Fibroblast of mammary gland (primary cell): Measurements from ENCODE around the gene VWA5B1.

Experiments
- DNase-seq: peaks from one replicate; pipeline ENCODE4 v3.0.0-alpha.2; 2010; ENCODE audit warnings: low read depth
- H3K4me3 ChIP-seq: 2 replicates; pipeline ENCODE4 v1.5.1; 2011; ENCODE audit warnings: low read depth, mild to moderate bottlenecking, low read length, moderate library complexity; ENCODE audit not compliant: control insufficient read depth
- CTCF ChIP-seq: conservative IDR thresholded peaks from 2 replicates; pipeline ENCODE4 v1.5.1; 2011; ENCODE audit warnings: low read depth, low read length, inconsistent platforms; ENCODE audit not compliant: control insufficient read depth, insufficient read depth

Gene VWA5B1

GRCh38 chr1:20362856-20363255 lies 72.2 kb downstream of the VWA5B1 start:
- no peak for TF ChIP-seq CTCF
- DNase-seq, result no peak
- no peak overlapping the region for H3K4me3 ChIP-seq

GRCh38 chr1:20365421-20366055 lies 74.9 kb downstream of the VWA5B1 start:
- no peak for TF ChIP-seq CTCF
- H3K4me3 ChIP-seq, result no peak overlapping the region
- DNase-seq, result no peak

- H3K4me3 ChIP-seq, result no peak overlapping the region
- peak; percentile 41 for DNase-seq
- no peak for TF ChIP-seq CTCF
These were observed 75.4 kb downstream of the VWA5B1 start for GRCh38 chr1:20366056-20366462.

GRCh38 chr1:20366463-20367115 lies 75.9 kb downstream of the VWA5B1 start:
- DNase-seq, result no peak
- H3K4me3 ChIP-seq, result peak overlapping the region; percentile 12
- no peak for TF ChIP-seq CTCF

- peak; percentile 60 for DNase-seq
- TF ChIP-seq CTCF, result peak; percentile 76
These were observed 76.5 kb downstream of the VWA5B1 start for GRCh38 chr1:20367116-20367585.

GRCh38 chr1:20367626-20368025 lies 77.0 kb downstream of the VWA5B1 start:
- DNase-seq, result no peak
- H3K4me3 ChIP-seq, result no peak overlapping the region
- no peak for TF ChIP-seq CTCF

More at GRCh38 chr1:20367116-20367585, 76.5 kb downstream of the VWA5B1 start:
- H3K4me3 ChIP-seq, result no peak overlapping the region
